ENCODE results near the gene CCDC92.

The CCDC92 gene

GRCh38 chr12:123989753-123990152, 17.1 kb upstream of the CCDC92 start:
- no peaks in the 10 kb centered on the region for H3K9me3 ChIP-seq
- intact Hi-C loops (cut with DNase I; ENCODE audit: low total_unique reads) = loop anchor here (5.0 kb wide), 1 partner anchor 87 kb away; no protein-coding TSS in a partner anchor
- no peak for DNase-seq
- no peak overlapping the region for H3K4me3 ChIP-seq
- peaks cover 20 to 38% (median 35%) of the 10 kb centered on the region in 3 donors for H3K36me3 ChIP-seq
- TF ChIP-seq CTCF (IDR thresholded peaks at IDR 0.05) = no peak
- H3K27me3 ChIP-seq = no peaks in the 10 kb centered on the region
- H3K4me1 ChIP-seq = peaks cover 0 to 17% (median 9%) of the 10 kb centered on the region in 4 donors
- no peak overlapping the region for H3K27ac ChIP-seq

- Histone ChIP-seq H3K4me3 (no peak overlapping the region), H3K4me1 (peaks cover 0 to 17% (median 9%) of the 10 kb centered on the region in 4 donors), H3K27me3 (no peaks in the 10 kb centered on the region), H3K9me3 (no peaks in the 10 kb centered on the region), H3K27ac (no peak overlapping the region), H3K36me3 (peaks cover 20 to 38% (median 35%) of the 10 kb centered on the region in 3 donors)
- intact Hi-C loops (cut with DNase I; ENCODE audit: low total_unique reads) = loop anchor here (5.0 kb wide), 1 partner anchor 87 kb away; no protein-coding TSS in a partner anchor
- no peak for DNase-seq
- no peak for TF ChIP-seq CTCF (IDR thresholded peaks at IDR 0.05)
Measured at GRCh38 chr12:123989168-123989567, 16.5 kb upstream of the CCDC92 start.

GRCh38 chr12:123987022-123987421, 14.4 kb upstream of the CCDC92 start:
- TF ChIP-seq CTCF (IDR thresholded peaks at IDR 0.05) = no peak
- H3K27ac ChIP-seq = no peak overlapping the region
- H3K36me3 ChIP-seq = peaks cover 20 to 36% (median 32%) of the 10 kb centered on the region in 3 donors
- H3K4me1 ChIP-seq = peaks cover 0 to 17% (median 9%) of the 10 kb centered on the region in 4 donors
- no peaks in the 10 kb centered on the region for H3K27me3 ChIP-seq
- no peak for DNase-seq
- no peaks in the 10 kb centered on the region for H3K9me3 ChIP-seq
- no peak overlapping the region for H3K4me3 ChIP-seq
- intact Hi-C loops (cut with DNase I; ENCODE audit: low total_unique reads) = loop anchor here (5.0 kb wide), 1 partner anchor 85 kb away; no protein-coding TSS in a partner anchor

GRCh38 chr12:123986374-123986965, 13.8 kb upstream of the CCDC92 start:
- H3K27me3 ChIP-seq = no peaks in the 10 kb centered on the region
- H3K4me1 ChIP-seq = peaks cover 0 to 17% (median 9%) of the 10 kb centered on the region in 4 donors
- no peak overlapping the region for H3K4me3 ChIP-seq
- H3K9me3 ChIP-seq = no peaks in the 10 kb centered on the region
- no peak for DNase-seq
- no peak for TF ChIP-seq CTCF (IDR thresholded peaks at IDR 0.05)
- intact Hi-C loops (cut with DNase I; ENCODE audit: low total_unique reads) = loop anchor here (5.0 kb wide), 1 partner anchor 84 kb away; no protein-coding TSS in a partner anchor
- peak overlapping the region in 1 of 2 donors; percentile 23 for H3K27ac ChIP-seq
- H3K36me3 ChIP-seq = peaks cover 15 to 35% (median 27%) of the 10 kb centered on the region in 3 donors

GRCh38 chr12:123984903-123985302, 12.3 kb upstream of the CCDC92 start:
- intact Hi-C loops (cut with DNase I; ENCODE audit: low total_unique reads) = loop anchor here (5.0 kb wide), 1 partner anchor 83 kb away; no protein-coding TSS in a partner anchor
- H3K9me3 ChIP-seq = no peaks in the 10 kb centered on the region
- no peak for DNase-seq
- H3K27ac ChIP-seq = no peak overlapping the region
- no peak overlapping the region for H3K4me3 ChIP-seq
- no peaks in the 10 kb centered on the region for H3K27me3 ChIP-seq
- H3K36me3 ChIP-seq = peaks cover 11 to 27% (median 18%) of the 10 kb centered on the region in 3 donors
- H3K4me1 ChIP-seq = peaks cover 0 to 15% (median 8%) of the 10 kb centered on the region in 4 donors
- TF ChIP-seq CTCF (IDR thresholded peaks at IDR 0.05) = no peak
